CD14-positive monocyte (primary cell): ENCODE results near the gene IKZF1. TPM values are rescaled to one million over a fixed set of nuclear protein-coding genes. Genes with fewer than 3 reads are reported as not detected.
A peak's percentile ranks its signal among the peaks of the same experiment; 100 is the strongest.

Experiments
- DNase-seq, 3 donors: peaks; one replicate each; pipeline ENCODE4 v3.0.0-alpha.2; 2011 to 2022
- H2AFZ ChIP-seq: 2 replicates; pipeline ENCODE4 v1.6.0; 2012; ENCODE audit warnings: mild to moderate bottlenecking, low read depth, low read length, inconsistent platforms; ENCODE audit not compliant: insufficient read depth, poor library complexity, severe bottlenecking
- H3K27ac ChIP-seq, 2 donors: 1 replicate in 1 of 2; 2 replicates in 1 of 2; pipeline ENCODE4 v1.5.1; 2012 to 2013; ENCODE audit warnings: low read length in 2 of 2, control low read depth in 1 of 2, inconsistent platforms in 1 of 2, low read depth in 1 of 2, mild to moderate bottlenecking in 1 of 2
- H3K27me3 ChIP-seq, 2 donors: one replicate each; pipeline versions ENCODE4 v1.6.0 to v1.6.1; 2011 to 2013; ENCODE audit warnings: low read length in 2 of 2; ENCODE audit not compliant: control insufficient read depth in 2 of 2, insufficient read depth in 2 of 2
- H3K36me3 ChIP-seq, 2 donors: replicated peaks in 1 of 2; 1 replicate in 1 of 2; 2 replicates in 1 of 2; pipeline versions ENCODE4 v1.5.1 to v1.6.1; 2012 to 2013; ENCODE audit warnings: low read length in 2 of 2, control low read depth in 1 of 2, inconsistent platforms in 1 of 2, mild to moderate bottlenecking in 1 of 2; ENCODE audit not compliant: insufficient read depth in 2 of 2, control insufficient read depth in 1 of 2
- H3K4me1 ChIP-seq, 2 donors: 1 replicate in 1 of 2; 2 replicates in 1 of 2; pipeline versions ENCODE4 v1.5.1 to v1.6.1; 2012 to 2013; ENCODE audit warnings: low read length in 2 of 2, control low read depth in 1 of 2, inconsistent platforms in 1 of 2, mild to moderate bottlenecking in 1 of 2, moderate library complexity in 1 of 2; ENCODE audit not compliant: insufficient read depth in 2 of 2, control insufficient read depth in 1 of 2
- H3K4me2 ChIP-seq: replicated peaks from 2 replicates; pipeline ENCODE3; 2012; ENCODE audit warnings: low read length, moderate library complexity, mild to moderate bottlenecking; ENCODE audit not compliant: poor library complexity, severe bottlenecking; ENCODE audit errors: extremely low read depth
- H3K4me3 ChIP-seq, 3 experiments: fragments of 200-600 bp in 1 of 3; sonication (generic) in 1 of 3; replicated peaks in 1 of 3; 1 replicate in 2 of 3; 2 replicates in 1 of 3; pipeline ENCODE4 v1.5.1; 2011 to 2013; ENCODE audit warnings: low read length in 3 of 3, mild to moderate bottlenecking in 3 of 3, control low read depth in 2 of 3, low read depth in 2 of 3, inconsistent platforms in 1 of 3, moderate library complexity in 1 of 3
- H3K79me2 ChIP-seq: 2 replicates; pipeline ENCODE4 v1.6.0; 2012; ENCODE audit warnings: mild to moderate bottlenecking, control low read depth, inconsistent platforms, low read length, moderate library complexity; ENCODE audit not compliant: insufficient read depth
- H3K9ac ChIP-seq: 2 replicates; pipeline ENCODE4 v1.6.0; 2017; ENCODE audit warnings: low read length, mild to moderate bottlenecking; ENCODE audit not compliant: insufficient read depth, poor library complexity, severe bottlenecking
- H3K9me3 ChIP-seq, 2 donors: replicated peaks in 1 of 2; 1 replicate in 1 of 2; 2 replicates in 1 of 2; pipeline versions ENCODE4 v1.5.1 to v1.6.1; 2012 to 2013; ENCODE audit warnings: low read length in 2 of 2, control low read depth in 1 of 2; ENCODE audit not compliant: control insufficient read depth in 1 of 2, insufficient read depth in 1 of 2
- H4K20me1 ChIP-seq: 2 replicates; pipeline ENCODE4 v1.6.0; 2012; ENCODE audit warnings: mild to moderate bottlenecking, low read length, control low read depth, moderate library complexity; ENCODE audit not compliant: insufficient read depth
- H3K27ac Mint-ChIP-seq, 7 donors: one replicate each; pipeline ENCODE4 v1.8.0; 2020; ENCODE audit warnings: mild to moderate bottlenecking in 7 of 7, mixed read lengths in 7 of 7, moderate library complexity in 6 of 7, inconsistent platforms in 2 of 7
- H3K27me3 Mint-ChIP-seq, 3 donors: one replicate each; pipeline ENCODE4 v1.8.0; 2021 to 2022; ENCODE audit warnings: low read depth in 3 of 3, mild to moderate bottlenecking in 3 of 3, mixed read lengths in 3 of 3, moderate library complexity in 3 of 3, inconsistent platforms in 1 of 3
- H3K36me3 Mint-ChIP-seq, 2 donors: one replicate each; pipeline ENCODE4 v1.8.0; 2020; ENCODE audit warnings: mixed read lengths in 2 of 2, inconsistent platforms in 1 of 2, mild to moderate bottlenecking in 1 of 2
- H3K4me1 Mint-ChIP-seq: one replicate; pipeline ENCODE4 v1.8.0; 2020; ENCODE audit warnings: mild to moderate bottlenecking, mixed read lengths
- H3K4me3 Mint-ChIP-seq, 2 donors: one replicate each; pipeline ENCODE4 v1.8.0; 2020; ENCODE audit warnings: mild to moderate bottlenecking in 2 of 2, mixed read lengths in 2 of 2, moderate library complexity in 1 of 2
- H3K9me3 Mint-ChIP-seq, 7 donors: one replicate each; pipeline ENCODE4 v1.8.0; 2020 to 2022; ENCODE audit warnings: mixed read lengths in 7 of 7, mild to moderate bottlenecking in 6 of 7, moderate library complexity in 6 of 7, inconsistent platforms in 2 of 7
- CTCF ChIP-seq: fragments of 200-600 bp; IDR thresholded peaks from one replicate; pipeline ENCODE4 v1.8.0; 2022; ENCODE audit warnings: antibody characterized with exemption, mild to moderate bottlenecking
- WGBS: methylation state at CpG from one replicate; pipeline ENCODE4 v1.1.5; 2013; ENCODE audit warnings: missing lambda C conversion rate; ENCODE audit not compliant: insufficient coverage; 5-methylcytosine and 5-hydroxymethylcytosine counted together
- intact Hi-C, 2 donors: fragments of 100-400 bp; cut with micrococcal nuclease; formaldehyde crosslinking; loops; one replicate each; pipeline versions ENCODE4 v1.15.0 to v1.15.1; 2023
- polyA plus RNA-seq, 3 donors: library from polyadenylated mRNA; depleted of rRNA in 1 of 3; unstranded in 2 of 3; stranded (reverse) in 1 of 3; fragments of 300-500 nt in 2 of 3; fragments of >200 nt in 1 of 3; fragmentation: Illumina TruSeq in 2 of 3; gene quantifications; 1 replicate in 2 of 3; 2 replicates in 1 of 3; pipeline ENCODE4 v1.2.3, GENCODE V29; 2012 to 2021

The IKZF1 gene
- polyA plus RNA-seq, 3 donors: 38.4 to 130 (median 80.2) TPM

GRCh38 chr7:50357426-50357825 is 52.9 kb downstream of the IKZF1 start:
- TF ChIP-seq CTCF: no peak
- Mint-ChIP-seq H3K27ac (peak overlapping the region; percentile 96 to 100 (median 99)), H3K4me3 (peak overlapping the region in 1 of 2 donors; percentile 70), H3K4me1 (peaks cover 93% of the 10 kb centered on the region), H3K36me3 (peaks cover 67 to 84% of the 10 kb centered on the region in 2 donors), H3K9me3 (peaks cover 0 to 2% (median 0%) of the 10 kb centered on the region in 7 donors), H3K27me3 (no peaks in the 10 kb centered on the region)
- H3K36me3 ChIP-seq: peaks cover 49 to 77% of the 10 kb centered on the region in 2 donors
- H3K4me3 ChIP-seq: peak overlapping the region in 1 of 3 experiments; percentile 51
- intact Hi-C loops: loop anchor here (5.0 kb wide), 4 partner anchors 40 to 140 kb away; no protein-coding TSS in a partner anchor
- H3K4me2 ChIP-seq: peak overlapping the region; percentile 64
- H3K9me3 ChIP-seq: no peaks in the 10 kb centered on the region
- H2AFZ ChIP-seq: no peak overlapping the region
- DNase-seq: peak in 2 of 3 donors; percentile 43 to 82
- H4K20me1 ChIP-seq: peaks cover 92% of the 10 kb centered on the region
- H3K27me3 ChIP-seq: no peaks in the 10 kb centered on the region
- WGBS: 43% methylated on average over 7 of the region's 8 CpGs
- peaks cover 86% of the 10 kb centered on the region for H3K79me2 ChIP-seq
- peak overlapping the region; percentile 94 to 97 for H3K27ac ChIP-seq
- peak overlapping the region; percentile 61 for H3K9ac ChIP-seq
- H3K4me1 ChIP-seq: peaks cover 68 to 83% of the 10 kb centered on the region in 2 donors

- H3K4me3 ChIP-seq: peak overlapping the region in 1 of 3 experiments; percentile 51
- H3K27ac Mint-ChIP-seq: peak overlapping the region; percentile 96 to 100 (median 99)
Observed at GRCh38 chr7:50358041-50358705, 53.7 kb downstream of the IKZF1 start.

More at GRCh38 chr7:50358041-50358705, 53.7 kb downstream of the IKZF1 start:
- H3K9me3 ChIP-seq: no peaks in the 10 kb centered on the region
- peak overlapping the region; percentile 94 to 97 for H3K27ac ChIP-seq
- H3K4me1 Mint-ChIP-seq: peaks cover 96% of the 10 kb centered on the region
- H3K9me3 Mint-ChIP-seq: peaks cover 0 to 2% (median 0%) of the 10 kb centered on the region in 7 donors
- no peak for TF ChIP-seq CTCF
- no peaks in the 10 kb centered on the region for H3K27me3 ChIP-seq
- peaks cover 86% of the 10 kb centered on the region for H3K79me2 ChIP-seq
- DNase-seq: peak in 1 of 3 donors; percentile 23
- WGBS: 28% methylated on average over 10 of the region's 13 CpGs
- peaks cover 66 to 83% of the 10 kb centered on the region in 2 donors for H3K4me1 ChIP-seq
- H3K27me3 Mint-ChIP-seq: no peaks in the 10 kb centered on the region
- intact Hi-C loops: loop anchor here (5.0 kb wide), 4 partner anchors 41 to 141 kb away; no protein-coding TSS in a partner anchor
- peaks cover 57 to 78% of the 10 kb centered on the region in 2 donors for H3K36me3 ChIP-seq
- H3K9ac ChIP-seq: no peak overlapping the region
- peak overlapping the region; percentile 64 for H3K4me2 ChIP-seq
- H3K36me3 Mint-ChIP-seq: peaks cover 71 to 86% of the 10 kb centered on the region in 2 donors
- H3K4me3 Mint-ChIP-seq: peak overlapping the region in 1 of 2 donors; percentile 4
- peaks cover 92% of the 10 kb centered on the region for H4K20me1 ChIP-seq
- H2AFZ ChIP-seq: no peak overlapping the region
